ENCODE data around the gene COL6A2.

Gene COL6A2

GRCh38 chr21:46113497-46114176, 15.7 kb downstream of the COL6A2 start:
- no peak for DNase-seq (ENCODE audit: low read depth in 2 of 2)

GRCh38 chr21:46114963-46115362, 17.1 kb downstream of the COL6A2 start:
- no peak for DNase-seq (ENCODE audit: low read depth in 2 of 2)

- DNase-seq (ENCODE audit: low read depth in 2 of 2) = no peak
Measured at GRCh38 chr21:46115441-46116188, 17.7 kb downstream of the COL6A2 start.

- no peak for DNase-seq (ENCODE audit: low read depth in 2 of 2)
Measured at GRCh38 chr21:46116189-46116775, 18.4 kb downstream of the COL6A2 start.

- DNase-seq (ENCODE audit: low read depth in 2 of 2) = no peak
Measured at GRCh38 chr21:46116776-46117585, 19.1 kb downstream of the COL6A2 start.

- no peak for DNase-seq (ENCODE audit: low read depth in 2 of 2)
Measured at GRCh38 chr21:46117586-46118315, 19.8 kb downstream of the COL6A2 start.

- no peak for DNase-seq (ENCODE audit: low read depth in 2 of 2)
Measured at GRCh38 chr21:46118316-46119143, 20.6 kb downstream of the COL6A2 start.

- no peak for DNase-seq (ENCODE audit: low read depth in 2 of 2)
Measured at GRCh38 chr21:46119144-46119636, 21.3 kb downstream of the COL6A2 start.

GRCh38 chr21:46119637-46120271, 21.8 kb downstream of the COL6A2 start:
- no peak for DNase-seq (ENCODE audit: low read depth in 2 of 2)

GRCh38 chr21:46120301-46121285, 22.7 kb downstream of the COL6A2 start:
- no peak for DNase-seq (ENCODE audit: low read depth in 2 of 2)

- no peak for DNase-seq (ENCODE audit: low read depth in 2 of 2)
Measured at GRCh38 chr21:46121286-46122221, 23.6 kb downstream of the COL6A2 start.

- DNase-seq (ENCODE audit: low read depth in 2 of 2) = no peak
Measured at GRCh38 chr21:46122237-46122671, 24.3 kb downstream of the COL6A2 start.

GRCh38 chr21:46122758-46123683, 25.1 kb downstream of the COL6A2 start:
- no peak for DNase-seq (ENCODE audit: low read depth in 2 of 2)

- DNase-seq (ENCODE audit: low read depth in 2 of 2) = no peak
Measured at GRCh38 chr21:46124083-46124925, 26.4 kb downstream of the COL6A2 start.
